Central memory CD8-positive, alpha-beta T cell (primary cell): ENCODE results near the gene PSPN.
"Not testable (repeated sequence)": the region's sequence is repeated elsewhere in the genome, so short reads cannot be mapped to it uniquely, and the experiment has no call there.

Source experiments
- ATAC-seq: fragments of 150-1000 bp; cut with Tn5 transposase; replicated peaks from 2 replicates; pipeline ENCODE4 v1.10.0; 2022; ENCODE audit warnings: mild to moderate bottlenecking, moderate FRiP score, moderate number of reproducible peaks; ENCODE audit not compliant: poor library complexity, severe bottlenecking; ENCODE audit errors: extremely low read depth
- DNase-seq, 2 donors: peaks; one replicate each; pipeline ENCODE4 v3.0.0; 2021; ENCODE audit warnings: low spot score in 2 of 2
- H3K27ac Mint-ChIP-seq: one replicate; pipeline ENCODE4 v1.8.0; 2022; ENCODE audit warnings: low read depth, mild to moderate bottlenecking, moderate library complexity, mixed read lengths
- H3K27me3 Mint-ChIP-seq: one replicate; pipeline ENCODE4 v1.8.0; 2022; ENCODE audit warnings: mixed read lengths
- H3K36me3 Mint-ChIP-seq: one replicate; pipeline ENCODE4 v1.8.0; 2022; ENCODE audit warnings: mild to moderate bottlenecking, moderate library complexity, mixed read lengths; ENCODE audit not compliant: insufficient read depth
- H3K4me1 Mint-ChIP-seq: one replicate; pipeline ENCODE4 v1.8.0; 2022; ENCODE audit warnings: mixed read lengths
- H3K4me3 Mint-ChIP-seq: one replicate; pipeline ENCODE4 v1.8.0; 2022; ENCODE audit warnings: mild to moderate bottlenecking, moderate library complexity, mixed read lengths
- H3K9me3 Mint-ChIP-seq: one replicate; pipeline ENCODE4 v1.8.0; 2022; ENCODE audit warnings: mixed read lengths

Gene PSPN

GRCh38 chr19:6414793-6415590 lies 39.3 kb upstream of the PSPN start:
- DNase-seq: no peak
- Mint-ChIP-seq H3K27me3 (no peaks in the 10 kb centered on the region), H3K4me3 (no peak overlapping the region), H3K27ac (no peak overlapping the region), H3K9me3 (no peaks in the 10 kb centered on the region), H3K4me1 (peaks cover 4% of the 10 kb centered on the region), H3K36me3 (peaks cover 29% of the 10 kb centered on the region)
- ATAC-seq: no peak

DNA sequence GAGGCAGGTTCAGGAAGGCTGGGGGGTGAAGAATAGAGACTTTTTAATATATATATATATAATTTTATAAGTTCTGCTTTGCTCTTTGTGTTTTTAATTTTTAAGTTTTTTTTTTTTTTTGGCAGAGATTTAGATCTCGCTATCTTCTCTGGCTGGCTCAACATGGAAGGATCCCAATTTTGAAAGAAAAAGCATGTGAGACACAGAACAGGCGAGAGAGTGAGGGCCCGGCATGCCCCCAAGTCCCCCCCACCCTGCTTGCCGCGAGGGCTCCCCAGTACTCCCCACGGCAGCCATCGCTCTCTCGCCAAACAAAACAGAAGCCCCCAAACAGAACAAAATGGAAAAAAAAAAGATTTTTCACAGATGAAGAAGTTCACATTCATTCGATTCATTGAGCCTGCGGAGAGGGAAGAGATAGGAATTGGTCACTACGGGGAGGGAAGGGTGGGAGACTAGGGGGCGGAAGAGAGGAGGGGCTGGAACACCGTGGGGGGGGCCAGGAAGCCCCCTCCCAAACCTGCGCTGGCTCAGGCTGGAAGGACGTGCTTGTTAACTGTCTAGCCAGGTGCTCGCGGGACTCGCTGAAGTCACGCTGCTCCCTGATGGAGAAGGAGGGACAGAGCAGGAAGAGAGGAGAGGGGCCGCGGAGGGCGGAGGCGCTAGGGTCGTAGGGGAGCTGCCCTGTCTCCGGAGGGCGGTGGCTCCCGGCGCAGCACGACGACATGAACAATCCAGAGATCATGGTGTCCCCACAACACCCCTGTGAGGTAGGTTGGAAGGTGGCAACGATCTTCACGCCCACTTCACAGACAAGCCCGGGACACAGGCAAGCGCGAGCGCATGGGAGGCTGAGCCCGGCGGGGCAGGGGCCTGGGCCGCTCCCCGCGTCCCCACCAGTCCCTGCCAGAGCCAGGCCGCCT lies 38.2 kb upstream of the PSPN start:
- H3K4me3 Mint-ChIP-seq: no peak overlapping the region
- no peak overlapping the region for H3K27ac Mint-ChIP-seq
- H3K4me1 Mint-ChIP-seq: no peaks in the 10 kb centered on the region
- peaks cover 26% of the 10 kb centered on the region for H3K36me3 Mint-ChIP-seq
- no peak for ATAC-seq
- DNase-seq: no peak
- H3K9me3 Mint-ChIP-seq: no peaks in the 10 kb centered on the region
- no peaks in the 10 kb centered on the region for H3K27me3 Mint-ChIP-seq

- peaks cover 23% of the 10 kb centered on the region for H3K36me3 Mint-ChIP-seq
- no peak overlapping the region for H3K4me3 Mint-ChIP-seq
- H3K4me1 Mint-ChIP-seq: no peaks in the 10 kb centered on the region
- ATAC-seq (no peak), DNase-seq (no peak)
- H3K27me3 Mint-ChIP-seq: no peaks in the 10 kb centered on the region
- no peaks in the 10 kb centered on the region for H3K9me3 Mint-ChIP-seq
- no peak overlapping the region for H3K27ac Mint-ChIP-seq
These were observed 37.6 kb upstream of the PSPN start for GRCh38 chr19:6413291-6413690.

DNA sequence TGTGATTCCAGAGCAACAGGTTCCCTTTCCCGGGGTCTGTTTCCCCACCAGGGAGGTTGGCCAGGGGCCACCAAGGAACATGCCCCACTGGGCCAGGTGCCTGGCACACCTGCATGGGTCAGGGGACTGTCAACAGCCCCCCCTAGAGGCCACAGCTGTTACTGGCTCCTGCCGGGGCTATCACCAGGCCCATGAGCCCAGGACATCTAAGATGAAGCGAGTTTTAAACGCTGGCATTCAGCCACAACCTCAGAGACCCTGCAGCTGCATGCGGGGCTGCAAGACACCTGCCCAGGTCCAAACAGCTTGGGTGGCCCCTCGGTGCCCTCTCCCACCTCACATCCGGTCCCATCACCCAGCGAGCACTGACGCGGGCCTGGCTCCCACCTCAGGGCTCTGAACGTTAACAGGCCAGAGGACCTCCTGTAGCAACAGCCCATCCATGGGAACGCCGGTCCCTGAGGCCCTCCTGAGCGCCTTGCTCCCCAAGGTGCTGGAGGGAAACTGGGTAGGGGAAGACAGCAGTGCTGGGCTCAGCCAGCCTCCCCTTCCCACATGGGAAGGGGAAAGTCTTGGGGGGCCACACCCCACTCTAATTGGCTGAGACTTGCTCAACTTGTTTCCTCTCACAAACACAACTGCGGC lies 36.8 kb upstream of the PSPN start:
- Mint-ChIP-seq H3K27ac (no peak overlapping the region), H3K9me3 (no peaks in the 10 kb centered on the region), H3K4me3 (no peak overlapping the region), H3K36me3 (peaks cover 21% of the 10 kb centered on the region), H3K4me1 (no peaks in the 10 kb centered on the region), H3K27me3 (no peaks in the 10 kb centered on the region)
- ATAC-seq: no peak
- DNase-seq: no peak

DNA sequence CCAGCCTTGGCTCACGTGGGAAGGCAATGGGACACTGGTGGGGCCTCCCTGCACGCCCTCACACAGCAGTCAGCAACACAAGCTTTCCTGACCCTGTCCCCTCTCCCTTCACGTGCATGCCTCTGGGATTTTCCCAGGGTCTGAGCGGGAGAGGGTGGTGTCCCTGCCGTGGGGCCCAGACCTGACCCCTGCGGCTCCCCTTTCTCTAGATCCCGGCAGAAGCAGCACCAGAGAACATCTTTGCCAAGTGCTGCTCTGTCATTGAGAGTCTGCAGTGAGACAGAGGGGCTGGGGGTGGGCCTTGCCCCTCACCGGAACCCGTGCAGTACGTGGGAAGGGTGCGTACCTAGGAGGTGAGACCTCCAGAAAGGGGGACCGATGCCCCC lies 36.3 kb upstream of the PSPN start:
- no peaks in the 10 kb centered on the region for H3K9me3 Mint-ChIP-seq
- ATAC-seq (no peak), DNase-seq (no peak)
- no peaks in the 10 kb centered on the region for H3K4me1 Mint-ChIP-seq
- no peak overlapping the region for H3K27ac Mint-ChIP-seq
- H3K27me3 Mint-ChIP-seq: no peaks in the 10 kb centered on the region
- peaks cover 21% of the 10 kb centered on the region for H3K36me3 Mint-ChIP-seq
- H3K4me3 Mint-ChIP-seq: no peak overlapping the region

DNA sequence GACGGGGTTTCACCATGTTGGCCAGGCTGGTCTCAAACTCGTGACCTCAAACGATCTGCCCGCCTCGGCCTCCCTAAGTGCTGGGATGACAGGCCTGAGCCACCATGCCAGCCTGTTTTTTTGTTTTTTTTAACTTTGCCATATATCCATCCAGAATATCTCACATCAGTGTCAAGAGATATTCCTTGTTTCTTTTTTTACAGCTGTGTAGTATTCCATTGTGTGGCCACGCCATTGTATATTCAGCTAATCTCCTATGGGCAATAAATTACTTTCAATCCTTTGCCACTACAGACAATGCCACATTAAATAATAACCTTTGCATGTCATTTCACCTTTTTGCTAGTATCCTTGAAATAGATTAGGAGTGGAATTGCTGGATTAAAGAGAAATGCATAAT lies 33.6 kb upstream of the PSPN start:
- no peak overlapping the region for H3K4me3 Mint-ChIP-seq
- ATAC-seq (no peak), DNase-seq (no peak)
- peaks cover 4% of the 10 kb centered on the region for H3K36me3 Mint-ChIP-seq
- H3K9me3 Mint-ChIP-seq: no peaks in the 10 kb centered on the region
- H3K27ac Mint-ChIP-seq: no peak overlapping the region
- no peaks in the 10 kb centered on the region for H3K27me3 Mint-ChIP-seq
- H3K4me1 Mint-ChIP-seq: no peaks in the 10 kb centered on the region

GRCh38 chr19:6406401-6406800 lies 30.7 kb upstream of the PSPN start:
- no peak overlapping the region for H3K4me3 Mint-ChIP-seq
- H3K36me3 Mint-ChIP-seq: no peaks in the 10 kb centered on the region
- no peaks in the 10 kb centered on the region for H3K4me1 Mint-ChIP-seq
- no peak overlapping the region for H3K27ac Mint-ChIP-seq
- no peak for ATAC-seq
- H3K27me3 Mint-ChIP-seq: no peaks in the 10 kb centered on the region
- no peaks in the 10 kb centered on the region for H3K9me3 Mint-ChIP-seq
- no peak for DNase-seq

GRCh38 chr19:6402837-6403608 lies 27.3 kb upstream of the PSPN start:
- Mint-ChIP-seq H3K9me3 (no peaks in the 10 kb centered on the region), H3K27ac (no peak overlapping the region), H3K27me3 (no peaks in the 10 kb centered on the region), H3K4me1 (no peaks in the 10 kb centered on the region), H3K36me3 (no peaks in the 10 kb centered on the region), H3K4me3 (no peak overlapping the region)
- ATAC-seq: no peak
- no peak for DNase-seq

GRCh38 chr19:6402058-6402457 lies 26.3 kb upstream of the PSPN start:
- ATAC-seq (no peak), DNase-seq (no peak)
- Mint-ChIP-seq H3K27ac (no peak overlapping the region), H3K36me3 (no peaks in the 10 kb centered on the region), H3K4me3 (no peak overlapping the region), H3K9me3 (no peaks in the 10 kb centered on the region), H3K27me3 (no peaks in the 10 kb centered on the region), H3K4me1 (no peaks in the 10 kb centered on the region)

DNA sequence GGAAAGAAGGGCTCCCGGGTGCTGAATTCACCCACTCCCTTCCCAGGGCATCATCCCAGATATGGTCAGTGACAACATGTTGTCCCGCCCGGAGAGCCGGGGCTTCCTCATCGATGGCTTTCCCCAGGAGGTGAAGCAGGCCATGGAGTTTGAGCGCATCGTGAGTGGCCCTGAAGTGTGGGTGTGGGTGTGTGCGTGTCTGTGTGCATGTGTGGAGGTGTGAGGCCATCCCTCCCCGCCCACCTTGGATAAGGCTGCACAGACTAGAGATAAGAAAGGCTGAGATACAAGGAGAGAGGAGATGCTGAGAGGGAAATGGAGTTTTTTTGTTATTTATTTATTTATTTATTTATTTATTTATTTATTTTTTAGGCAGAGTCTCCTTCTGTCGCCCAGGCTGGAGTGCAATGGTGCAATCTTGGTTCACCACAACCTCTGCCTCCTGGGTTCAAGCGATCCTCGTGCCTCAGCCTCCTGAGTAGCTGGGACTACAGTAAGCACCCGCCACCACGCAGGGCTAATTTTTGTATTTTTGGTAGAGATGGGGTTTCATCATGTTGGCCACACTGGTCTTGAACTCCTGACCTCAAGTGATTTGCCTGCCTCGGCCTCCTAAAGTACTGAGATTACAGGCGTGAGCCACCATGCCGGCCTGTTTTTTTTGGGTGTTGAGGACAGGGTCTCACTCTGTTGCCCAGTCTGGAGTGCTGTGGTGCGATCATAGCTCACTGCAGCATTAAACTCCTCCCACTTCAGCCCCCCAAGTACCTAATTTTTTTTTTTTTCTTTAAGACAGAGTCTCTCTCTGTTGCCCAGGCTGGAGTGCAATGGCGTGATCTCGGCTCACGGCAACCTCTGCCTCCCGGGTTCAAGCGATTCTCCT lies 24.6 kb upstream of the PSPN start:
- not testable (repeated sequence) for H3K36me3 Mint-ChIP-seq, H3K27me3 Mint-ChIP-seq

GRCh38 chr19:6396305-6396704 lies 20.6 kb upstream of the PSPN start:
- no peak overlapping the region for H3K27ac Mint-ChIP-seq
- peaks cover 23% of the 10 kb centered on the region for H3K4me1 Mint-ChIP-seq
- H3K4me3 Mint-ChIP-seq: no peak overlapping the region
- peaks cover 21% of the 10 kb centered on the region for H3K36me3 Mint-ChIP-seq
- DNase-seq (no peak), ATAC-seq (no peak)
- H3K27me3 Mint-ChIP-seq: no peaks in the 10 kb centered on the region
- H3K9me3 Mint-ChIP-seq: no peaks in the 10 kb centered on the region

More for the DNA sequence above, 24.6 kb upstream of the PSPN start:
- H3K4me3 Mint-ChIP-seq, H3K4me1 Mint-ChIP-seq, H3K9me3 Mint-ChIP-seq, H3K27ac Mint-ChIP-seq, DNase-seq, ATAC-seq: not testable (repeated sequence)
